ENCODE results near the gene SMIM13. TPM values are rescaled to one million over a fixed set of nuclear protein-coding genes. Genes with fewer than 3 reads are reported as not detected.

SMIM13 gene
- total RNA-seq, 4 donors from 2014 or later, result 5.3 to 7.8 (median 7.1) TPM

DNA sequence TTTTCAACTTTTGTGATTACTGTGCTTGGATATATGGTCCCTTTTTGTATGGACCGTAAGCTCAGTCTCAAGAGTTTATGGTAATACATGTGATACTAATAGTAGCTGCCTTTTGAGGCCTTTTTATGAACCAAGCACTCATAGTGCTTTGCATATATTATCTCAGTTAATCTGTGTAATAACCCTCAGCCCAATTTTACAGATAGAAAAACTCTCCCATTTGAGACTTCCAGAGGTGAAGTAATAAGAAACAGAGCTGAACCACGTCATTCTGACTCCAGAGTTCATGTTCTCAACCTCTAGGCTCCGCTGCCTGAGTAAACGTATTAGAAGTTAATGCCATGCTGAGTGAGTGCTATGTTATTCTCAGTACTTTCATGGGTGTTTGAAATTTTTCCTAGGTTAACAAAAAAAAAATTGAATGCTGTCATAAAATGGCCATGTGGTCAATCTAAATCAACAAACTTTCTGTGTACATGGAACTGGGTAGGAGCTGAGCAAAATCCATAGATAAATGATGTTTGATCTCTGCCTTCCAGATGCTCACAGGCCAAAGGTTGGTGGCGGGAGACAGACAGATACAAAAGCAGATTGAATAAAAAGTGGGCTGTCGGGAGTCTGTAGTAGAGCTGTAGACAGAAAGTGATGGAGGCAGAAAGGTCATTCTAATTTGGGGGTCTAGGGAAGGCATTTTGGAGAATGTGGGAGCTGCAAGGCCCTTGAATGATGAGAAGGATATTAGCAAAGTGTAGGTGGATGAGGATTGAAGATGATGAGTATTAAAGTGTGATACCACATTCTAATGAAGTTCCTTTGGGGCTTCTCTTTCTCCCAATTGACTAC is 26.9 kb upstream of the SMIM13 start:
- H3K36me3 ChIP-seq, result no peaks in the 10 kb centered on the region
- no peak overlapping the region for H3K27ac ChIP-seq
- TF ChIP-seq, protein P1, sequence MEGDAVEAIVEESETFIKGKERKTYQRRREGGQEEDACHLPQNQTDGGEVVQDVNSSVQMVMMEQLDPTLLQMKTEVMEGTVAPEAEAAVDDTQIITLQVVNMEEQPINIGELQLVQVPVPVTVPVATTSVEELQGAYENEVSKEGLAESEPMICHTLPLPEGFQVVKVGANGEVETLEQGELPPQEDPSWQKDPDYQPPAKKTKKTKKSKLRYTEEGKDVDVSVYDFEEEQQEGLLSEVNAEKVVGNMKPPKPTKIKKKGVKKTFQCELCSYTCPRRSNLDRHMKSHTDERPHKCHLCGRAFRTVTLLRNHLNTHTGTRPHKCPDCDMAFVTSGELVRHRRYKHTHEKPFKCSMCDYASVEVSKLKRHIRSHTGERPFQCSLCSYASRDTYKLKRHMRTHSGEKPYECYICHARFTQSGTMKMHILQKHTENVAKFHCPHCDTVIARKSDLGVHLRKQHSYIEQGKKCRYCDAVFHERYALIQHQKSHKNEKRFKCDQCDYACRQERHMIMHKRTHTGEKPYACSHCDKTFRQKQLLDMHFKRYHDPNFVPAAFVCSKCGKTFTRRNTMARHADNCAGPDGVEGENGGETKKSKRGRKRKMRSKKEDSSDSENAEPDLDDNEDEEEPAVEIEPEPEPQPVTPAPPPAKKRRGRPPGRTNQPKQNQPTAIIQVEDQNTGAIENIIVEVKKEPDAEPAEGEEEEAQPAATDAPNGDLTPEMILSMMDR (IDR thresholded peaks at IDR 0.05), result no peak
- no peak for TF ChIP-seq POLR2A (IDR thresholded peaks at IDR 0.05)
- no peak overlapping the region for H3K4me3 ChIP-seq (replicated peaks in 1 of 3)
- DNase-seq, result no peak
- intact Hi-C loops (cut with DNase I), result loop anchor here (5.0 kb wide), 1 partner anchor 114 kb away; no protein-coding TSS in a partner anchor
- no peaks in the 10 kb centered on the region for H3K4me1 ChIP-seq
- no peaks in the 10 kb centered on the region for H3K27me3 ChIP-seq
- 92% methylated on average over 6 of the region's 6 CpGs for WGBS, 2 donors
- H3K9me3 ChIP-seq, result no peaks in the 10 kb centered on the region

DNA sequence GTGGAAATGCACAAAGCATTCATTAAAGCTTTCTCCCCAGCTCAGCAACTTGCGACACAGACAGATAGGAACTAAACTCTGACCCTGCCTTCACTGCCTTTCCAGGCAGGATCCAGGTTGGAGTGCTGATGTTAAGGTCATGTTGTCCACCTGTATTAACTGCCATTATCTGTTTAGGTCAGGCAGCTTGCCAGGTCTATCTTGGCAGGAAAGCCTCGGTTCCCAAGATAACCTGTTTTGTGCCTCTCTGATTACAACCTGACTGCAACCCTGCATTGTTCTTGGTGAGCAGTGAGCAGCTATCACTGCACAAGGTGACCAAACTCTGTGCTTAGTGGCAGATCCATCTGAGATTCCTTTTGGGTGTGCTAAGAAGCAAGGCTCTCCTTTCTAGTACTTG is 26.3 kb upstream of the SMIM13 start:
- H3K4me3 ChIP-seq (replicated peaks in 1 of 3), result no peak overlapping the region
- no peak for TF ChIP-seq POLR2A (IDR thresholded peaks at IDR 0.05)
- TF ChIP-seq, protein P1 (IDR thresholded peaks at IDR 0.05), result no peak
- DNase-seq, result no peak
- H3K36me3 ChIP-seq, result no peaks in the 10 kb centered on the region
- H3K4me1 ChIP-seq, result no peaks in the 10 kb centered on the region
- H3K27ac ChIP-seq, result no peak overlapping the region
- 52 to 53% methylated on average over 2 of the region's 2 CpGs for WGBS, 2 donors
- no peaks in the 10 kb centered on the region for H3K9me3 ChIP-seq
- H3K27me3 ChIP-seq, result no peaks in the 10 kb centered on the region
- intact Hi-C loops (cut with DNase I), result loop anchor here (5.0 kb wide), 1 partner anchor 115 kb away; no protein-coding TSS in a partner anchor

GRCh38 chr6:11069760-11070159 is 23.9 kb upstream of the SMIM13 start:
- H3K36me3 ChIP-seq, result no peaks in the 10 kb centered on the region
- H3K9me3 ChIP-seq, result no peaks in the 10 kb centered on the region
- intact Hi-C loops (cut with DNase I), result loop anchor here (5.0 kb wide), 1 partner anchor 117 kb away; no protein-coding TSS in a partner anchor
- H3K27ac ChIP-seq, result no peak overlapping the region
- DNase-seq, result no peak
- WGBS, 2 donors, result 56 to 71% methylated on average over 2 of the region's 2 CpGs
- TF ChIP-seq, protein P1 (IDR thresholded peaks at IDR 0.05), result no peak
- no peak for TF ChIP-seq POLR2A (IDR thresholded peaks at IDR 0.05)
- no peak overlapping the region for H3K4me3 ChIP-seq (replicated peaks in 1 of 3)
- H3K27me3 ChIP-seq, result no peaks in the 10 kb centered on the region
- no peaks in the 10 kb centered on the region for H3K4me1 ChIP-seq

DNA sequence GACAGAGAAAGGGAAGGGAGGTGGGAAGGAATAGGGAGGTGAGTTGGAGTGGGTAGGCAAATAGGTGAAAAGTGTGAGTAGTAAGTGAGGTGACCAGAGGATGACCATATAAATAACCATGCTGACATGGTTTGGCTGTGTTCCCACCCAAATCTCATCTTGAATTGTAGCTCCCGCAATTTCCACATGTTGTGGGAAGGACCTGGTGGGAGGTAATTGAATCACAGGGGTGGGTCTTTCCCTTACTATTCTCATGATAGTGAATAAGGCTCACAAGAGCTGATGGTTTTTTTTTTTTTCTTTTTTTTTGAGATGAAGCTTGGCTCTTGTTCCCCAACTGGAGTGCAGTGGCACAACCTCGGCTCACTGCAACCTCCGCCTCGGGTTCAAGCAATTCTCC is 21.5 kb upstream of the SMIM13 start:
- no peak for TF ChIP-seq POLR2A (IDR thresholded peaks at IDR 0.05)

DNA sequence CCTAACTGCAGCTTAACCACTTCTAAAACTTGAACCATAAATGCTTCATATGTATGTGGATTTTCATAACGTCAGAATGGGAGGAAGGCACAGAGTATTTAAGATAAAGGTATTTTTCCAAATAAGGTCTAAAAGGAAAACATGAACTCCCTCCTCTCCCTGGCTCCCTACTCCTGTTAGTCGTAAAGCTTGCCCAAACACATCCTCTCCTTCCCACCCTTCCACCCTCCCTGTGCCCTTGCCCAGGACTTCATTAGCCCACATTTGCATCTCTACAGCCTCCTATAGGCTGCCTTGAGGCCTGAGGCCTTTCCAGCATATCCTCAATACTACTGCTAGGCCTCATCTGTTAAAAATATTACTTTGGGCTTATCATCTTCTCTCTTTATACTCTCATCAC is 17.1 kb upstream of the SMIM13 start:
- Histone ChIP-seq H3K27me3 (no peaks in the 10 kb centered on the region), H3K4me3 (replicated peaks in 1 of 3) (no peak overlapping the region), H3K4me1 (no peaks in the 10 kb centered on the region), H3K36me3 (no peaks in the 10 kb centered on the region), H3K27ac (no peak overlapping the region), H3K9me3 (no peaks in the 10 kb centered on the region)
- no peak for DNase-seq
- no peak for TF ChIP-seq POLR2A (IDR thresholded peaks at IDR 0.05)
- TF ChIP-seq, protein P1 (IDR thresholded peaks at IDR 0.05), result no peak
- intact Hi-C loops (cut with DNase I), result no loop called here
- WGBS, 2 donors, result 86% methylated on average over 2 of the region's 2 CpGs

More for the DNA sequence above, 21.5 kb upstream of the SMIM13 start:
- DNase-seq, result no peak
- WGBS, 2 donors, result 90 to 95% methylated on average over 4 of the region's 4 CpGs
- Histone ChIP-seq H3K9me3 (no peaks in the 10 kb centered on the region), H3K4me1 (no peaks in the 10 kb centered on the region), H3K27me3 (no peaks in the 10 kb centered on the region), H3K27ac (no peak overlapping the region), H3K36me3 (no peaks in the 10 kb centered on the region), H3K4me3 (replicated peaks in 1 of 3) (no peak overlapping the region)
- intact Hi-C loops (cut with DNase I), result no loop called here
